HG02840 (cell line): ENCODE measurements around the gene PDHX.

ENCODE experiments used
- ATAC-seq: cut with Tn5 transposase; IDR thresholded peaks from one replicate; pipeline ENCODE4 v1.9.1; 2021; ENCODE audit warnings: mild to moderate bottlenecking, moderate library complexity, moderate number of reproducible peaks; ENCODE audit not compliant: unreplicated experiment, low FRiP score

Gene PDHX

GRCh38 chr11:34986883-34987520 lies 70.6 kb downstream of the PDHX start:
- no peak for ATAC-seq

DNA sequence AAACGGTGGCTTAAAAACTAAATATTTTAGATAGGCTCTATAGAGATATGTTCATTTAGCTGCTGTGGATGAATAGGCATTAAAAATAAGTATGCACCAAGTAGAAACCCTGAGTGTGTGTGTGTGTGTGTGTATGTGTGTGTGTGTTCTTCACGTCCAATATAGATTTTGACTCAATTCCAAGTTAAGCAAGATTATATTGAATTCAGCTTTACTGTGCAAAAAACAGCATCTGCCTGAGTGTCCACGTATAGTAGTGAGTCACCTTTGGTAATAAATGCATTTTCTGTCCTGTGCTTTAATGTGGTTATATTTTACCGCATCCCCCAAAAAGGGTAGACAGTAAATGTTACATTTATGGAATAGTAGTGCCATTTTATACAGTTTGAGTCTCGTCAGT lies 71.2 kb downstream of the PDHX start:
- no peak for ATAC-seq

- ATAC-seq, result peak; percentile 62
These were observed 72.2 kb downstream of the PDHX start for GRCh38 chr11:34988294-34989255.

DNA sequence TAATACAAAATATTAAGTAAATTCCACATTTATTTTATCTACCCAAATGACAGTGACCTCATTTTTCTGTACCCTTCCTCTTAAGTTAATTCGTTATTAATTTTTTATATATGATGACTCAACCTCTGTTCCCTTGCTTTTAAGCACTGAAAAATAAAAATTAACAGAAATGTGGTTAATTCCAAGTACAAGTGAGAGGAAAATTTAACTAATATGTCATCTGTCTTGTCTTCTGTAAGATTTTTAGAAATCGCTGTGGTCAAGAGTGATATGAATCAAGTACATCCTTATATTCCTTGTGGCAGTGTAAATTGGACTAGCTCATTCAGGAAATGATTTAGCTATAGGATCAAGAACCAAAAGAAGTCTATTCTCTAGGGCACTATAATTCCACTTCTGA lies 74.5 kb downstream of the PDHX start:
- ATAC-seq, result no peak

DNA sequence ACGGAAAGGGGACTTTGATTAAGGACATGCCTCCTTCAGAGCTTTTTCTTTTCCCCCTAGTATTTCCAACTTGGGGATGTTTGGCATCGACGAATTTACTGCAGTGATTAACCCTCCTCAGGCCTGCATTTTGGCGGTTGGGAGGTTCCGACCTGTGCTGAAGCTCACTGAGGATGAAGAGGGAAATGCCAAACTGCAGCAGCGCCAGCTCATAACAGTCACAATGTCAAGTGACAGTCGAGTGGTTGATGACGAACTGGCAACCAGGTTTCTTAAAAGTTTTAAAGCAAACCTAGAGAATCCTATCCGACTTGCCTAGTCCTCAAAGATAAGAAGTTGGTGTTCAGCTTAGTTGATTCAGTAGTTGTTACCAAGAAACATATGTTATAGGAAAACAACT lies 78.4 kb downstream of the PDHX start:
- ATAC-seq, result no peak

DNA sequence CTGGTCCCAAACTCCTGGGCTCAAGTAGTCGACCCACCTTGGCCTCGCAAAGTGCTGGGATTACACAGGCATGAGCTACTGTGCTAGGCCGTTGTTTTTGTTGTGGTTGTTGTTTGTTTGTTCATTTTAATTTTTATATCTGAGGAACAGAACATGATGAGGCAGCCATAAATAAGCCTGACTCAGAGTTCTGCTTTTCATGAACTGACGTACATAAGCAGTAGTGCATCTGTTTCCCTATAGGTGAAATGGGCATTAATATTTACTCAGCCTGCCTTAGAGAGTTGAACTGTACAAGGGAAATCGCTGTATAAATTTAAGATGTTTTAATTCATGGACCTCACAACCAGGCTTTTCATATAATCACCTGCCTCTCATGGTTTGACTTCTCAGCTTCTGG lies 80.5 kb downstream of the PDHX start:
- ATAC-seq, result no peak

DNA sequence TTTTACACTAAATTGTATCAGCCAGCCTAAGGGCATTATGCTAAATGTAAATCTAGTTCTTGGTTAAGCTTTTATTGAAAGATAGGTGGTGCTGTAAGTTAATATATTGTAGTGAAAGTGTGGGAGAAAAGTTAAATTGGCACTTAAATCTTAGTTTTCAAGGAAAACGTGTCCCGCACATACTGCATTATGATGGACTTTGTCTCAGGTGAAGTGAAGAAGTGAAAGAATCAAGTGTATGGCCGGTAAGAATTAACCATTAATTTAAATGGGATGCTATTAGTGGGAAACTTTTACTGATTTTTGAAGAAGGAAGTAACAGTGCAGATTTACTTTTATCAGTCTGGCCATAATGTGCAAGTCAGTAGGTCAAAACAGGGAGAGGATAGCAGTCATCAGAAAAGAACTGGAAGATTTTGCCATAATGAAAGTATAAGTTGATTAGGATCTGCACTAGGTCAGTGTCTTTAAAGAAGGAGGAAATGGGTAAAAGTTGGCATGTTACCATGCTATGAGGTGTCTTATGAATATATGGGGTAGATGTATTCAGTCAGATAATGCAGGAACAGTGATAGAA lies 81.6 kb downstream of the PDHX start:
- ATAC-seq, result no peak

DNA sequence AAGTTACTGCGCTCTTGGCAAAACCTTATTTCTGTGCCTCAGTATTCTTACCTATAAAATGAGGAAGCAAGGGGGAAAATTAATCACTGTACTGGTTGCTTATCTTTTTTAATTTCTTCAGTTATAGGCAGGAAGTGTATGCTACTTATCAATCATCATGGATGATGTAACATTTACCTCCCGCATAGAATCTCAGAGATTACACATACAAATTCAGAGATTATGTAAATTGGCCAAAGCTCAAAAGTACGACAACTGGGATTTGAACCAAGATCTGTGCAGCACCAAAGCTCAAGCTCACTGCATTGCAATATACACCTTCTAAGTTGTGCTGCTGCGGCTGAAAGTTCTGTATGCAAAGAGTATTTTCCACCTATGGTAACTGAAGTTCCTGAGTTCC lies 83.0 kb downstream of the PDHX start:
- no peak for ATAC-seq

DNA sequence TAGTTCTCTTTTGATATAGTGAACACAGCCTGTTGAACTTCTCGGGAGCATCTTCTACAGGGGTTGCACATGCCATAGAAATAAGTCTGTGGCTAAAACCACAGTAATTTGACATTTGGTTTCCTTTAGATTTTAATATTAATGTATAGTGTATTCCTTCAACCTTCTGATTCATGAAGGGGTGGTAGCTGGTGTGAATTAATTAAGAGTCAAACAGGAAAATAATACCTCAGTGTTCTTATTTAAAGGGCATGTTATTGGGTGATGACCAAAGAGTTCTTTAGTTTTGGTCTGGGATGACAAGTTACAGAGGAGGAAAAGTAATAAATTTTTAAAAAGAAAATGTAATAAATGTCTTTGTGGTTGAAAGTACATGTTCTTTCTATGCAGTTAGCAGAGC lies 86.8 kb downstream of the PDHX start:
- ATAC-seq, result no peak

DNA sequence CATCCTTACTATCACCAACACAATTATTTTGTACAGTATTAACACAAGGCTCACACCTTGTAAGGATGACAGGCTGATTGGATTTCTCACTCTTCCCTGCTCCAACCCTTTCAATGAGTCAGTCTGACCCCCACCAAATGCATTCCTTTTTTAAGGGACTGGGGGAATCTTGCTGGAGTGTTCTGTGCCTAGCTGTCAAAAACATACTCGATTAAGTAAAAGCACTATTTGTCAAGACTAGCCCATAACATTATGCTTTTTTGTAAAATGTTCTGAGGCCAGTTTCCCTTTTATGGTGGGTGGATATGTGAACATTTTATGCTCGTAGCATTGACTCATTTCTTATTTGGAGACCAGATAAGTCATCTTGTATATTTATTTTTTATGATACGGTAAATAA lies 87.2 kb downstream of the PDHX start:
- ATAC-seq, result no peak

DNA sequence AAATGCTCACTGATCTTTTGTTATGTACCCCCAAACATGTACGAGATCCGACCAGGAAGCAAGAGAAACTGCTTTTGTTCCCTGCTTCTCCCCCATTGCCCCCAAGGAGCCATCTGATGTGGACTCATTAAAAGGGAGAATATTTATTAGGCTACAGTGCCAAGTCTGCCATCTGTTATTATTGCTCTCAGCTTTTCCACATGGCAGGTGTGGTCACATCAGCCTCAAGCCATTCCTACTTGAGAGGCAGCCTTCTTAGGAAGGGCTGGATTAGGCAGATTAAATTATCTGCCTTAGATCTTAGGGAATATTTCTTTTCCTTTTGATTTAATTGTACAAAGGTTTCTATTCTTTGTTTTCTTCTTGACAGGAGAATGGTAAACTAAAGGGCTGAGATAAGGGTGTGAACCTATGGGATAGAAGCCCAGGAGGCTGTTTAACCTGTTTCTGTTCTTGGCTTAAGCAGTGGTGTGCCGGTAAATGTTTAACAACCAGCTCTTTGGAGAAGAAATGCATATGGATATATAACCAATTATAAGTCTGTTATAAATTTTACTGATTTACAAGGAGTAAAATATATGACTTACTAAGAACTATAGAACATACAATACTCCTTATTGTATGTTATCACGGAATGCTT lies 88.8 kb downstream of the PDHX start:
- ATAC-seq, result no peak

- peak; percentile 78 for ATAC-seq
These were observed 90.1 kb downstream of the PDHX start for GRCh38 chr11:35006389-35007128.

DNA sequence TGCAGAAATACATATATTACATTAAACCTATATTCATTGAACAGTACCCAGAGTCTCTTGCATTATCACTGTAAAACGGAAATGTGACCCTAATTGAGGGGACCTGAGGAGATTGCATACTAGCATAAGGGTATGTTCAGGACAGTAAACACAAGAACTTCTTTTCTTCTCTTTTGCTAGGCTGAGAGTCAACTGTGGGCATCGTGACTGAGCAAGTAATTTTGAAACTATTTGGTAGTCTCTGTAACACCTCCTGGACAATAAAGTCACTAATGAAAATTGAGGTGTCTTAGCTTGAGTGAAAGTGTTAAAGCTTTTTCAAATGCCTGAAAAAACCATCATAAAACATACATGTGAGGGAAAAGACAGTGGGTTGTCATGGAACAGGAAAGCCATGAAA lies 90.9 kb downstream of the PDHX start:
- ATAC-seq, result peak; percentile 56

DNA sequence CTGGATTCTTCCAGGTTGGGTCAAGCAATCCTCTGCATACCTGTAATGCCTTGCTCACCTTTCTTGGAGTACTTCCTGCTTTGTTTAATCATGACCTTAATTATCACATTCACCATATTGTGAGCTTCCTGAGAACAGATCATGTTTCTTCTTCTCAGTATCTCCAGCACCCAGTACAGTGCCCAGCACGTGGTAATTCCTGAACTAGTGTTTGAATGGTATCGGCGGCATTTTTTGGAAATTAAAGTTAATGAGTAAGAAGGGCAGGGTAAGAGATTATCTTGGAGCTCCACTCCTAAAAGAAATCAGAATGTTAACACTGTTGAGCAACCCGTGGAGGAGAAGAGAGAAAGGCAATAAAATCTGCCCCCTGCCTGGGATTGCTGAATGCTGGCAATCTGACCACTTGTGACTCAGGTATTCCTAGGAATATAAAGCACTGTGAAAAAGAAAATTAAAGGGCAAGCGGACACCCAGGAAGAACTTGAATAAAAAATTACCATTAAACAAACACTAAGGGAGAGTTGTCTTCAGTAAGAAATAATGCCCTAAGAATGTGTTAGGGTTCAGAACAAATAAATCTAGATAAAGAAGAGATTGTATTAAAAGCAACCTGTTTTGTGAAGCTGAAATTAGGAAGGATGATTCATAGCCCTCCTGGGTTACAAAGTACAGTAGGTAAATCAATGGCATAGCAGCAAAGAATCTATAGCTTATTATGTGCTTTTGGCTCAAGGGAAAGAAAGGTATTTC lies 92.9 kb downstream of the PDHX start:
- no peak for ATAC-seq

- ATAC-seq, result no peak
These were observed 93.5 kb downstream of the PDHX start for GRCh38 chr11:35009944-35010342.

GRCh38 chr11:35010654-35011053 lies 94.2 kb downstream of the PDHX start:
- no peak for ATAC-seq

GRCh38 chr11:35011389-35011788 lies 95.0 kb downstream of the PDHX start:
- no peak for ATAC-seq

- ATAC-seq, result no peak
These were observed 95.5 kb downstream of the PDHX start for GRCh38 chr11:35011944-35012343.

GRCh38 chr11:35012467-35013191 lies 96.2 kb downstream of the PDHX start:
- ATAC-seq, result peak; percentile 68
